GM19043 (cell line): ENCODE measurements around the gene STK25.

ENCODE experiments used
- ATAC-seq: cut with Tn5 transposase; IDR thresholded peaks from one replicate; pipeline ENCODE4 v1.9.1; 2021; ENCODE audit warnings: low read depth; ENCODE audit not compliant: unreplicated experiment

STK25 gene

GRCh38 chr2:241496003-241496707 is 12.2 kb downstream of the STK25 start:
- ATAC-seq: no peak

GRCh38 chr2:241495172-241496002 is 13.0 kb downstream of the STK25 start:
- ATAC-seq: no peak

- no peak for ATAC-seq
Measured at GRCh38 chr2:241494311-241494908, 14.0 kb downstream of the STK25 start.

- ATAC-seq: no peak
Measured at GRCh38 chr2:241493092-241493491, 15.3 kb downstream of the STK25 start.

- no peak for ATAC-seq
Measured at GRCh38 chr2:241492174-241492565, 16.2 kb downstream of the STK25 start.

- ATAC-seq: no peak
Measured at GRCh38 chr2:241491549-241492173, 16.7 kb downstream of the STK25 start.

GRCh38 chr2:241490825-241491506 is 17.4 kb downstream of the STK25 start:
- ATAC-seq: no peak

GRCh38 chr2:241489733-241490680 is 18.4 kb downstream of the STK25 start:
- no peak for ATAC-seq

GRCh38 chr2:241489088-241489487 is 19.3 kb downstream of the STK25 start:
- no peak for ATAC-seq

- ATAC-seq: no peak
Measured at GRCh38 chr2:241485172-241485911, 23.0 kb downstream of the STK25 start.

GRCh38 chr2:241483305-241483704 is 25.1 kb downstream of the STK25 start:
- ATAC-seq: no peak

GRCh38 chr2:241482126-241482955 is 26.0 kb downstream of the STK25 start:
- no peak for ATAC-seq

GRCh38 chr2:241481687-241482086 is 26.7 kb downstream of the STK25 start:
- no peak for ATAC-seq

- ATAC-seq: no peak
Measured at GRCh38 chr2:241479026-241479898, 29.1 kb downstream of the STK25 start.

- no peak for ATAC-seq
Measured at GRCh38 chr2:241478166-241478565, 30.2 kb downstream of the STK25 start.

- ATAC-seq: no peak
Measured at GRCh38 chr2:241475267-241475666, 33.1 kb downstream of the STK25 start.

GRCh38 chr2:241473399-241473798 is 35.0 kb downstream of the STK25 start:
- no peak for ATAC-seq
